ENCODE results near the gene LRP3.

- TF ChIP-seq RFX5 (IDR thresholded peaks at IDR 0.05; ENCODE audit: low read depth, low read length): no peak
- no peak for TF ChIP-seq ZNF274 (CRISPR knock-in tag; IDR thresholded peaks at IDR 0.05)
- TF ChIP-seq ARNT (IDR thresholded peaks at IDR 0.05): no peak
- no peak for TF ChIP-seq ZNF235 (CRISPR knock-in tag; IDR thresholded peaks at IDR 0.05; ENCODE audit: borderline replicate concordance)
- TF ChIP-seq, protein P1, sequence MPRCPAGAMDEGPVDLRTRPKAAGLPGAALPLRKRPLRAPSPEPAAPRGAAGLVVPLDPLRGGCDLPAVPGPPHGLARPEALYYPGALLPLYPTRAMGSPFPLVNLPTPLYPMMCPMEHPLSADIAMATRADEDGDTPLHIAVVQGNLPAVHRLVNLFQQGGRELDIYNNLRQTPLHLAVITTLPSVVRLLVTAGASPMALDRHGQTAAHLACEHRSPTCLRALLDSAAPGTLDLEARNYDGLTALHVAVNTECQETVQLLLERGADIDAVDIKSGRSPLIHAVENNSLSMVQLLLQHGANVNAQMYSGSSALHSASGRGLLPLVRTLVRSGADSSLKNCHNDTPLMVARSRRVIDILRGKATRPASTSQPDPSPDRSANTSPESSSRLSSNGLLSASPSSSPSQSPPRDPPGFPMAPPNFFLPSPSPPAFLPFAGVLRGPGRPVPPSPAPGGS (CRISPR knock-in tag; IDR thresholded peaks at IDR 0.05): no peak
- TF ChIP-seq, protein P2, sequence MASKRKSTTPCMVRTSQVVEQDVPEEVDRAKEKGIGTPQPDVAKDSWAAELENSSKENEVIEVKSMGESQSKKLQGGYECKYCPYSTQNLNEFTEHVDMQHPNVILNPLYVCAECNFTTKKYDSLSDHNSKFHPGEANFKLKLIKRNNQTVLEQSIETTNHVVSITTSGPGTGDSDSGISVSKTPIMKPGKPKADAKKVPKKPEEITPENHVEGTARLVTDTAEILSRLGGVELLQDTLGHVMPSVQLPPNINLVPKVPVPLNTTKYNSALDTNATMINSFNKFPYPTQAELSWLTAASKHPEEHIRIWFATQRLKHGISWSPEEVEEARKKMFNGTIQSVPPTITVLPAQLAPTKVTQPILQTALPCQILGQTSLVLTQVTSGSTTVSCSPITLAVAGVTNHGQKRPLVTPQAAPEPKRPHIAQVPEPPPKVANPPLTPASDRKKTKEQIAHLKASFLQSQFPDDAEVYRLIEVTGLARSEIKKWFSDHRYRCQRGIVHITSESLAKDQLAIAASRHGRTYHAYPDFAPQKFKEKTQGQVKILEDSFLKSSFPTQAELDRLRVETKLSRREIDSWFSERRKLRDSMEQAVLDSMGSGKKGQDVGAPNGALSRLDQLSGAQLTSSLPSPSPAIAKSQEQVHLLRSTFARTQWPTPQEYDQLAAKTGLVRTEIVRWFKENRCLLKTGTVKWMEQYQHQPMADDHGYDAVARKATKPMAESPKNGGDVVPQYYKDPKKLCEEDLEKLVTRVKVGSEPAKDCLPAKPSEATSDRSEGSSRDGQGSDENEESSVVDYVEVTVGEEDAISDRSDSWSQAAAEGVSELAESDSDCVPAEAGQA (IDR thresholded peaks at IDR 0.05; ENCODE audit: low read depth): no peak
- TF ChIP-seq, protein P2 (CRISPR knock-in tag; IDR thresholded peaks at IDR 0.05; ENCODE audit: borderline replicate concordance): no peak
- no peak for TF ChIP-seq TOPORS (CRISPR knock-in tag; IDR thresholded peaks at IDR 0.05)
- TF ChIP-seq ZNF512 (CRISPR knock-in tag; IDR thresholded peaks at IDR 0.05): no peak
- no peak for TF ChIP-seq ZNF460 (CRISPR knock-in tag; IDR thresholded peaks at IDR 0.05; ENCODE audit: borderline replicate concordance)
- no peak for TF ChIP-seq CTCF (CRISPR knock-in tag; IDR thresholded peaks at IDR 0.05)
Observed at GRCh38 chr19:33150852-33151518, 43.1 kb upstream of the LRP3 start.
